Right lung (tissue), 5 donors: ENCODE data around the gene IGFBPL1. TPM values are rescaled to one million over a fixed set of nuclear protein-coding genes. Genes with fewer than 3 reads are reported as not detected.

ENCODE experiments used
- DNase-seq, 2 donors: peaks; one replicate each; pipeline ENCODE4 v3.0.0-alpha.2; 2013
- polyA plus RNA-seq, 5 donors: library from polyadenylated mRNA; unstranded; fragments of 120-200 nt; gene quantifications; one replicate each; pipeline versions ENCODE4 v1.2.1 to v1.2.3, GENCODE V29; 2013; ENCODE audit warnings: inconsistent platforms in 1 of 5, low replicate concordance in 1 of 5; ENCODE audit not compliant: insufficient read length in 5 of 5, insufficient read depth in 1 of 5

Gene IGFBPL1
- polyA plus RNA-seq, 5 donors: 1.1 to 2.3 (median 1.3) TPM

- DNase-seq: no peak
Observed at GRCh38 chr9:38358390-38359296, 65.6 kb downstream of the IGFBPL1 start.

- DNase-seq: no peak
Observed at GRCh38 chr9:38357350-38358114, 66.7 kb downstream of the IGFBPL1 start.

GRCh38 chr9:38356851-38357250 lies 67.4 kb downstream of the IGFBPL1 start:
- no peak for DNase-seq

Other genes starting within 250 kb of the IGFBPL1 start
- gene ALDH1B1, start 31.8 kb downstream of the IGFBPL1 start, polyA plus RNA-seq: 10 to 100 TPM; 14.3 to 20.9 (median 19.3) TPM
- 1 to 10 TPM; 1.7 to 3.4 (median 2.5) TPM for gene ANKRD18A, start 196.1 kb upstream of the IGFBPL1 start, polyA plus RNA-seq